ENCODE measurements around the gene TBC1D14.

- TF ChIP-seq, protein P1, sequence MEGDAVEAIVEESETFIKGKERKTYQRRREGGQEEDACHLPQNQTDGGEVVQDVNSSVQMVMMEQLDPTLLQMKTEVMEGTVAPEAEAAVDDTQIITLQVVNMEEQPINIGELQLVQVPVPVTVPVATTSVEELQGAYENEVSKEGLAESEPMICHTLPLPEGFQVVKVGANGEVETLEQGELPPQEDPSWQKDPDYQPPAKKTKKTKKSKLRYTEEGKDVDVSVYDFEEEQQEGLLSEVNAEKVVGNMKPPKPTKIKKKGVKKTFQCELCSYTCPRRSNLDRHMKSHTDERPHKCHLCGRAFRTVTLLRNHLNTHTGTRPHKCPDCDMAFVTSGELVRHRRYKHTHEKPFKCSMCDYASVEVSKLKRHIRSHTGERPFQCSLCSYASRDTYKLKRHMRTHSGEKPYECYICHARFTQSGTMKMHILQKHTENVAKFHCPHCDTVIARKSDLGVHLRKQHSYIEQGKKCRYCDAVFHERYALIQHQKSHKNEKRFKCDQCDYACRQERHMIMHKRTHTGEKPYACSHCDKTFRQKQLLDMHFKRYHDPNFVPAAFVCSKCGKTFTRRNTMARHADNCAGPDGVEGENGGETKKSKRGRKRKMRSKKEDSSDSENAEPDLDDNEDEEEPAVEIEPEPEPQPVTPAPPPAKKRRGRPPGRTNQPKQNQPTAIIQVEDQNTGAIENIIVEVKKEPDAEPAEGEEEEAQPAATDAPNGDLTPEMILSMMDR (IDR thresholded peaks at IDR 0.05): no peak
- TF ChIP-seq EP300 (IDR thresholded peaks at IDR 0.05; ENCODE audit: low read depth): no peak
These were observed 149.2 kb downstream of the TBC1D14 start for GRCh38 chr4:7058792-7059191.

All from transverse colon (tissue), 3 donors.